Activated B cell treated with CpG ODN at 0.5 μM for 24 hours (primary cell): ENCODE measurements around the gene DLG2. TPM values are rescaled to one million over a fixed set of nuclear protein-coding genes. Genes with fewer than 3 reads are reported as not detected.

Experiments used
- ATAC-seq: fragments of 200-7000 bp; cut with Tn5 transposase; one replicate; pipeline ENCODE4 v1.10.0; 2021; ENCODE audit warnings: low read depth, mild to moderate bottlenecking, moderate library complexity
- CTCF ChIA-PET: fragments of 350-600 bp; sonication (Branson Sonifier 250); formaldehyde crosslinking; loops from one replicate; lab custom pipeline; 2021; ENCODE audit warnings: antibody characterized with exemption; lab: Charles Lee
- POLR2A ChIA-PET: fragments of 350-600 bp; sonication (Branson Sonifier 250); formaldehyde crosslinking; loops from one replicate; lab custom pipeline; 2021; ENCODE audit warnings: antibody characterized with exemption; lab: Charles Lee
- DNase-seq: peaks from one replicate; pipeline ENCODE4 v3.0.0; 2022
- H3K27ac Mint-ChIP-seq: one replicate; pipeline ENCODE4 v1.8.0; 2020; ENCODE audit warnings: mixed read lengths
- H3K27me3 Mint-ChIP-seq: one replicate; pipeline ENCODE4 v1.8.0; 2021; ENCODE audit warnings: mixed read lengths
- H3K36me3 Mint-ChIP-seq: one replicate; pipeline ENCODE4 v1.8.0; 2021; ENCODE audit warnings: low read depth, mixed read lengths
- H3K4me1 Mint-ChIP-seq: one replicate; pipeline ENCODE4 v1.8.0; 2021; ENCODE audit warnings: mixed read lengths
- H3K4me3 Mint-ChIP-seq: one replicate; pipeline ENCODE4 v1.8.0; 2020; ENCODE audit warnings: mild to moderate bottlenecking, mixed read lengths
- H3K9me3 Mint-ChIP-seq: one replicate; pipeline ENCODE4 v1.8.0; 2020; ENCODE audit warnings: mixed read lengths
- CTCF ChIP-seq: fragments of 200-600 bp; IDR thresholded peaks from one replicate; pipeline ENCODE4 v1.8.0; 2022; ENCODE audit warnings: antibody characterized with exemption, mild to moderate bottlenecking
- intact Hi-C: fragments of 100-400 bp; cut with micrococcal nuclease; formaldehyde crosslinking; loops from one replicate; pipeline ENCODE4 v1.15.1; 2024
- total RNA-seq: library from RNA; stranded (reverse); gene quantifications from 2 replicates; pipeline ENCODE4 v1.2.3, GENCODE V29; 2022

Gene DLG2
- total RNA-seq, 1 donor from 2014 or later, result 2.7 TPM

DNA sequence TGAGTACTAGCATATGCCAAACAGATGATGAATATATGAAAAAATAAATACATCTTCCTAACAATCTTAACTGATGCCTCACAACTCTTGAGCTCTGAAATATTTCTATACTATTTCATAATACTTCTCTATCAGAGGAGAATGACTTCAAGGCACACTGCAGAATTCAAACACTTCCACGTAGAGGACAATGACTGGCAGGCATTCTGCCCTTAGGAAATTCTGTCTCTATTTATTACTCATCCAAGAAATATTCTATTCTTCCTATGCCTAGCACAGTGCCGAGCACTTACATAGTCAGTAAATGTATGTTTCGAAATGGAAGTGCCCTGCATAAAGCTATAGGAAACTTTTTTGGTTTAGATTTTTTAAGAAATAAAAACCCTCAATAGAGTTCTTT is 809.1 kb downstream of the DLG2 start:
- Mint-ChIP-seq H3K9me3 (no peaks in the 10 kb centered on the region), H3K4me1 (no peaks in the 10 kb centered on the region), H3K36me3 (no peaks in the 10 kb centered on the region), H3K27ac (no peak overlapping the region), H3K27me3 (no peaks in the 10 kb centered on the region), H3K4me3 (no peak overlapping the region)
- ATAC-seq, result no peak
- ChIA-PET CTCF (no interaction called here), POLR2A (no interaction called here)
- no peak for TF ChIP-seq CTCF
- intact Hi-C loops, result no loop called here
- DNase-seq, result no peak

- intact Hi-C loops, result no loop called here
- CTCF ChIA-PET, result no interaction called here
Observed at GRCh38 chr11:84812471-84812969, 814.6 kb downstream of the DLG2 start.

DNA sequence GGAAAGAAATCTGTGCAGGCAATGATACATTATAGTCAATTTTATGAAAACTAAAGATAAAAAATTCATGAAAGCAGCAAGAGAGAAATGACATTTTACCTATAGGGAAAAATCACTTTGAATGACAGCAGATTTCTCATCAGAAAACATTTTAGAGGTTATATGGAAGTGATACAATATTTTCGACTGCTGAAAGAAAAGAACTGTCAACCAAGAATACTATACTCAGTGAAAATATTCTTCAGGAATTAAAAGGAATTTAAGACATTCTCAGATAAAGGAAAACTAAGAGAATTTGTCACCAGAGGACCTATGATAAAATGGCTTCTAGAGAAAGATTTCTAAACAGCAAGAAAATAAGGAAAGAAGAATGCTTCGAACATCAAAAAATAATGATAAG is 820.8 kb downstream of the DLG2 start:
- no peak overlapping the region for H3K4me3 Mint-ChIP-seq
- H3K27ac Mint-ChIP-seq, result no peak overlapping the region
- no peak for TF ChIP-seq CTCF
- H3K36me3 Mint-ChIP-seq, result no peaks in the 10 kb centered on the region
- H3K27me3 Mint-ChIP-seq, result no peaks in the 10 kb centered on the region
- no peak for DNase-seq
- POLR2A ChIA-PET, result no interaction called here
- H3K9me3 Mint-ChIP-seq, result peaks cover 14% of the 10 kb centered on the region
- H3K4me1 Mint-ChIP-seq, result no peaks in the 10 kb centered on the region
- CTCF ChIA-PET, result no interaction called here
- ATAC-seq, result no peak
- intact Hi-C loops, result no loop called here

More at GRCh38 chr11:84812471-84812969, 814.6 kb downstream of the DLG2 start:
- H3K36me3 Mint-ChIP-seq, result no peaks in the 10 kb centered on the region
- no peak overlapping the region for H3K4me3 Mint-ChIP-seq
- H3K27me3 Mint-ChIP-seq, result no peaks in the 10 kb centered on the region
- H3K9me3 Mint-ChIP-seq, result peaks cover 2% of the 10 kb centered on the region
- ATAC-seq, result no peak
- DNase-seq, result no peak
- peaks cover 2% of the 10 kb centered on the region for H3K4me1 Mint-ChIP-seq
- POLR2A ChIA-PET, result no interaction called here
- no peak overlapping the region for H3K27ac Mint-ChIP-seq
- TF ChIP-seq CTCF, result no peak

- peaks cover 14% of the 10 kb centered on the region for H3K9me3 Mint-ChIP-seq
- ChIA-PET CTCF (no interaction called here), POLR2A (no interaction called here)
- intact Hi-C loops, result no loop called here
- no peak overlapping the region for H3K27ac Mint-ChIP-seq
- DNase-seq (no peak), ATAC-seq (no peak)
- no peaks in the 10 kb centered on the region for H3K36me3 Mint-ChIP-seq
- H3K4me1 Mint-ChIP-seq, result no peaks in the 10 kb centered on the region
- TF ChIP-seq CTCF, result no peak
- H3K27me3 Mint-ChIP-seq, result no peaks in the 10 kb centered on the region
- no peak overlapping the region for H3K4me3 Mint-ChIP-seq
Observed at GRCh38 chr11:84804041-84804440, 823.1 kb downstream of the DLG2 start.

GRCh38 chr11:84800755-84801346 is 826.3 kb downstream of the DLG2 start:
- H3K4me1 Mint-ChIP-seq, result no peaks in the 10 kb centered on the region
- H3K4me3 Mint-ChIP-seq, result no peak overlapping the region
- H3K9me3 Mint-ChIP-seq, result peaks cover 7% of the 10 kb centered on the region
- CTCF ChIA-PET, result no interaction called here
- POLR2A ChIA-PET, result no interaction called here
- H3K27me3 Mint-ChIP-seq, result no peaks in the 10 kb centered on the region
- H3K27ac Mint-ChIP-seq, result no peak overlapping the region
- no peak for DNase-seq
- TF ChIP-seq CTCF, result no peak
- ATAC-seq, result no peak
- no peaks in the 10 kb centered on the region for H3K36me3 Mint-ChIP-seq
- intact Hi-C loops, result no loop called here
